Spleen (tissue), 11 donors: Measurements from ENCODE around the gene ROR1. TPM values are rescaled to one million over a fixed set of nuclear protein-coding genes. Genes with fewer than 3 reads are reported as not detected.

Experiments used
- DNase-seq: peaks from one replicate; pipeline ENCODE4 v3.0.0-alpha.2; 2020
- H3K27ac ChIP-seq, 8 donors: fragments of 200-600 bp; sonication (generic) in 7 of 8; 1 replicate in 4 of 8; 2 replicates in 4 of 8; pipeline versions ENCODE4 v1.5.0 to v1.8.0; 2016 to 2021; ENCODE audit warnings: inconsistent platforms in 4 of 8, mild to moderate bottlenecking in 4 of 8, moderate library complexity in 1 of 8
- H3K27me3 ChIP-seq, 7 donors: fragments of 200-600 bp; sonication (generic) in 6 of 7; replicated peaks in 1 of 7; 1 replicate in 4 of 7; 2 replicates in 3 of 7; pipeline versions ENCODE4 v1.5.0 to v1.8.0; 2016 to 2021; ENCODE audit warnings: inconsistent platforms in 3 of 7, mild to moderate bottlenecking in 1 of 7
- H3K36me3 ChIP-seq, 6 donors: fragments of 200-600 bp; sonication (generic) in 5 of 6; 1 replicate in 4 of 6; 2 replicates in 2 of 6; pipeline versions ENCODE4 v1.5.0 to v1.8.0; 2016 to 2021; ENCODE audit warnings: inconsistent platforms in 2 of 6
- H3K4me1 ChIP-seq, 6 donors: fragments of 200-600 bp; sonication (generic) in 5 of 6; 1 replicate in 3 of 6; 2 replicates in 3 of 6; pipeline versions ENCODE4 v1.5.0 to v1.8.0; 2016 to 2021; ENCODE audit warnings: inconsistent platforms in 3 of 6
- H3K4me3 ChIP-seq, 8 donors: fragments of 200-600 bp; sonication (generic) in 7 of 8; 1 replicate in 4 of 8; 2 replicates in 4 of 8; pipeline versions ENCODE4 v1.5.0 to v1.8.0; 2016 to 2021; ENCODE audit warnings: inconsistent platforms in 4 of 8, mild to moderate bottlenecking in 4 of 8, moderate library complexity in 2 of 8
- H3K9me3 ChIP-seq, 8 donors: fragments of 200-600 bp; sonication (generic) in 7 of 8; 1 replicate in 4 of 8; 2 replicates in 4 of 8; pipeline versions ENCODE4 v1.5.0 to v1.8.0; 2016 to 2021; ENCODE audit warnings: inconsistent platforms in 4 of 8
- CTCF ChIP-seq, 11 experiments: fragments of 200-600 bp in 7 of 11; fragments of 450-650 bp in 4 of 11; sonication (generic) in 4 of 11; IDR thresholded peaks in 8 of 11; conservative IDR thresholded peaks in 3 of 11; 1 replicate in 7 of 11; 2 replicates in 4 of 11; pipeline versions ENCODE4 v1.4.0 to v1.8.0; 2016 to 2021; ENCODE audit warnings: antibody characterized with exemption in 11 of 11, inconsistent platforms in 4 of 11, mild to moderate bottlenecking in 1 of 11
- POLR2A ChIP-seq, 3 donors: fragments of 450-650 bp; IDR thresholded peaks; one replicate each; pipeline ENCODE4 v1.5.1; 2017; ENCODE audit warnings: antibody characterized with exemption in 3 of 3, mild to moderate bottlenecking in 1 of 3
- POLR2AphosphoS5 ChIP-seq, 3 donors: sonication (generic); formaldehyde crosslinking; IDR thresholded peaks; one replicate each; pipeline ENCODE4 v1.5.1; 2017; ENCODE audit warnings: antibody characterized with exemption in 3 of 3
- WGBS, 5 donors: extraction: QIAGEN DNeasy Blood & Tissue Kit in 3 of 5; methylation state at CpG; one replicate each; pipeline versions ENCODE4 v1.1.5 to v1.1.7; 2013 to 2018; 5-methylcytosine and 5-hydroxymethylcytosine counted together
- intact Hi-C: fragments of 100-400 bp; cut with DNase I; formaldehyde crosslinking; loops from one replicate; pipeline ENCODE4 v1.15.0; 2023; ENCODE audit warnings: low total_unique reads
- polyA plus RNA-seq, 3 donors: library from polyadenylated mRNA; stranded (reverse); fragments of 200-250 nt; gene quantifications; one replicate each; pipeline ENCODE4 v1.2.1, GENCODE V29; 2013
- total RNA-seq, 7 donors: library from RNA; depleted of rRNA in 3 of 7; stranded (reverse); fragments of >200 nt in 3 of 7; fragmentation: NEBNext Ultra II Directional in 4 of 7; extraction: Animal tissue kit (Norgen Biotek cat#: 25700) in 4 of 7; gene quantifications; one replicate each; pipeline versions ENCODE4 v1.1.0 to v1.2.1, GENCODE V29; 2016 to 2021
- donor health status: healthy with polysubstance abuse.
- donor health status: DM: no; HTN: no; CAD: no; lungs with moderate emphysema.
- donor health status: DM: no; HTN: no; CAD: no.
- donor health status: Bipolar disorder and iron deficiency.
- donor health status: healthy.
- donor health status: DM: no; HTN: no; CAD: no.
- donor health status: DM: yes; HTN: yes; CAD: no.

Gene ROR1
- total and polyA plus RNA-seq, 10 donors: 0.43 to 12.3 (median 6.4) TPM

DNA sequence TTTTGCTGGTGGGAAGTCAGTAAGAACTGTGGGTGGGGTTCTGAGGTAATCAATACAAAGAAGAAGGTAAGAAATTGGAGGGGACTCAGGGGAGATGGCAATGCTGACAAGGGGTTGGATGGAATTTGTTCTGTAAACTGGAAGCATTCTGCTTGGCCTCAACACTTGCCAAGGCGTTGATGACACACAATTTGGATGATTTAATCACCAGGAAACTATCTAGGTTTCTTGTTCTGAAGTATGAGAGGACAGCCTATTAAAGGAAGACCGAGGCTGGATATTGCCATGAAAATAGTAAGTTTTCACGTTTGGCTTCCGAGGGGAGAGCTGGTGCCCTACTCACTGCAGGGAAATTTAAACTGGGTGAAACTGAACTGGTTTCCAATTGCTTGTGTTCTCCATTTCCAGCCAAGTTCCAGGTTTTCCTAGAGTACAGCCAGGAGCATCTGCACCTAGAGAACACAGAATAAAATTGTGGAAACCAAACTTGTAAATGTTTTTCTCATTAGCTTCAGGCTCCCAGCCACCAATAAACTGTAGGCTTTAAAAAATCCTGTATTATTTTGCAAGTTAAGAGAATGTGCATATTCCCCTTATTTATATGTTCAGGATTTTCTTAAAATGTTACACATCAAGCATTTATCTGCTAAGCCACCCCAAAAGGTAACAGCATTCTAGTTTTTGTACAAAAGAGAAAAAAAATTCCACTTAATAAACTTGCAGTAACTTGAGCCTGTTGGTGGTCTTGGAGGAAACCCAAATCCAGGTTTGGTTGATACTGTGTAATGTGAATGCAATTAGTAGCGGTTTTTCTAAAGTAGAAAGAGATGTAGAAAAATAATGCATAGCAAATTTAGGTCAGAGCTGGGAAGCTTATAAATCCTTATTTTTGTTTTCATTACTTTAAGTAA is 53.8 kb downstream of the ROR1 start:
- intact Hi-C loops: no loop called here
- no peaks in the 10 kb centered on the region for H3K9me3 ChIP-seq
- H3K27ac ChIP-seq: peak overlapping the region in 1 of 8 donors; percentile 60
- 76 to 88% (median 79%) methylated on average over 5 of the region's 5 CpGs for WGBS, 5 donors
- peaks cover 6 to 37% (median 14%) of the 10 kb centered on the region in 6 donors for H3K4me1 ChIP-seq
- no peak overlapping the region for H3K4me3 ChIP-seq
- no peaks in the 10 kb centered on the region for H3K27me3 ChIP-seq
- no peaks in the 10 kb centered on the region for H3K36me3 ChIP-seq
- TF ChIP-seq POLR2AphosphoS5 (IDR thresholded peaks at IDR 0.05) (no peak), CTCF (IDR thresholded peaks at IDR 0.05 in 8 of 11, conservative IDR thresholded peaks at IDR 0.05 in 3 of 11) (no peak), POLR2A (IDR thresholded peaks at IDR 0.05) (no peak)
- DNase-seq: no peak

DNA sequence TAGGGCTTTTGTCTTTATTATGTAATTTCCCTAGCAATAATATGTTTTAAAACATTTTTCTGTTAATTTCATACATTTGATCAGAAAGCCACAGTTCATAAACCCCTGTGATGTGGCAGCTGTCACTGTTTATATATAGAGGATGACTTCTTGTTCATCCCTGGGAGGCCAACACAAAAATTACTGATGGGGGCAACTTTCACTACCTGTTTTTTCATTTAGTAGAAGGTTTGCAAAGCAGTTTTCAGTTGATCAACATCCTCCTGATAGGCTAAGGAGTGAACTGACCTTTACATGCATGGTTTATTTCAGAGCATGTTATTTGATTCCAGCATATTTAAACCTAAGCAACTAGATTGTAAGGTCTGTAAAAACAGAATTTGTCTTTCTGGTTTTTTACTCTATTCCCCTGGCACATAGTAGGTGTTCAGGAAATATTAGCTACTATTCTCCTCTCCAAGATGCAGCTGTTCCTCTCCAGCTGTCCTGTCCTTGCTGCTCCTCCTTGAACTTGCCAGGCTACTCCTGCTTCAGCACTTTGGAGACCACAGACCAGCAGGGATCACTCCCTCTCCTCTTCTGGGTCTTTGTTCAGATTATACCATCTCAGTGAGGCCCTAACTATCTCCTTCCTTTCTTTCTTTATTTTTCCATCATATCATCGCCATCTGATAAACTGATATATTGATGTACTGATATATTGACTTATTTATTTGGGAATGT is 54.7 kb downstream of the ROR1 start:
- Histone ChIP-seq H3K36me3 (no peaks in the 10 kb centered on the region), H3K27me3 (no peaks in the 10 kb centered on the region), H3K4me3 (no peak overlapping the region), H3K9me3 (no peaks in the 10 kb centered on the region), H3K4me1 (peaks cover 6 to 39% (median 14%) of the 10 kb centered on the region in 6 donors), H3K27ac (peak overlapping the region in 3 of 8 donors; percentile 18 to 60 (median 47))
- TF ChIP-seq POLR2AphosphoS5 (IDR thresholded peaks at IDR 0.05) (no peak), POLR2A (IDR thresholded peaks at IDR 0.05) (no peak), CTCF (IDR thresholded peaks at IDR 0.05 in 8 of 11, conservative IDR thresholded peaks at IDR 0.05 in 3 of 11) (no peak)
- intact Hi-C loops: no loop called here
- WGBS, 5 donors: 51 to 93% (median 90%) methylated on average over 1 of the region's 1 CpG
- DNase-seq: no peak

DNA sequence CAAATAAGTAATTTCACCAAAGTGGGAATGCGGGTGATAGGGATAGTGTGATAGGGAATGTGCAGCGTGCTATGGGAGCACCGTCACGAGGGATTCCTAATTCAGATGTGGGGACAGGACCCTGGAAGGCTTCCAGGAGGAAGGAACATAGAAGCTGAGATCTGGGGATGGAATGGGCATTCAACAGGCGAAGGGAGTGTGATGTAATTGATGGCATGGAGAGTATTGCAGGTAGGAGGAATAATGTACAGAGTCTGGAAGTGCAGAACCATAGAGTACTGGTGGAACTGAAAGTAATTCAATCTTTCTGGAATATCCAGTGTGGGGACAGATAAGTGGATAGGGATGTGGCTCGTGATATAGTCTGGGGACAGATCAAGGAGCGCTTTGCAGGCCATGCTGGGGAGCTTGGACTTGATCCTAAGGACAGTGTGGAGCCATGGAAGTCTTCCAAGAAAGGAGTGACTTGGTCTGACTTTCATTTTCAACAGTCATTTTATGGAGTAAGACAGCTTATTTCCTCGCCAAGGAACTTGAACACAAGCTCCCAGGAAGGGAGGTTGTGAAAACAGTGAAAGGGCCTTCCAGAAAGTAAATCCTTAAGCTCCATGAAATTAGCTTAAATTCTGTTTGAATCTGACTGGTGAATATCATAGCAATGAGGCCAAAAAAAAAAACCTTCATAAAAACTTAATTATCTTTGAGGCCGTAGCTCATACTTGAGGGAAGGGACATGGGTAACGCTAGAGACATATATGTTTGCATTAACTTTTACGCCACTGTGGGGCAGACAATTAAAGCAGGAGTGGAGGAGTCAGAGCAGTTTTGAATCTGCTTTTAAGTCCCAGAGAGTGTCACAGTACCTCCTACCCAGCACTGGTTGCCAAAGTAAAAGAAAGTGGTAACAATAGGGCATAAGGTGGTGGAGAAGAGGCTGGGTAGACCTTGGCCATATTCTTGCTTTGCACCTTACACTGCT is 55.8 kb downstream of the ROR1 start:
- peak overlapping the region in 5 of 8 donors; percentile 0 to 60 (median 41) for H3K27ac ChIP-seq
- H3K4me1 ChIP-seq: peaks cover 6 to 44% (median 14%) of the 10 kb centered on the region in 6 donors
- H3K27me3 ChIP-seq: no peaks in the 10 kb centered on the region
- TF ChIP-seq POLR2A (IDR thresholded peaks at IDR 0.05) (no peak), POLR2AphosphoS5 (IDR thresholded peaks at IDR 0.05) (no peak), CTCF (IDR thresholded peaks at IDR 0.05 in 8 of 11, conservative IDR thresholded peaks at IDR 0.05 in 3 of 11) (no peak)
- no peak for DNase-seq
- H3K9me3 ChIP-seq: no peaks in the 10 kb centered on the region
- 76 to 87% (median 86%) methylated on average over 11 of the region's 11 CpGs for WGBS, 5 donors
- H3K36me3 ChIP-seq: no peaks in the 10 kb centered on the region
- no peak overlapping the region for H3K4me3 ChIP-seq
- intact Hi-C loops: no loop called here
